Eye (tissue), 1 donor: ENCODE data around the gene C1GALT1.

Experiments used
- DNase-seq: peaks from one replicate; pipeline ENCODE4 v3.0.0-alpha.2; 2015

Gene C1GALT1

DNA sequence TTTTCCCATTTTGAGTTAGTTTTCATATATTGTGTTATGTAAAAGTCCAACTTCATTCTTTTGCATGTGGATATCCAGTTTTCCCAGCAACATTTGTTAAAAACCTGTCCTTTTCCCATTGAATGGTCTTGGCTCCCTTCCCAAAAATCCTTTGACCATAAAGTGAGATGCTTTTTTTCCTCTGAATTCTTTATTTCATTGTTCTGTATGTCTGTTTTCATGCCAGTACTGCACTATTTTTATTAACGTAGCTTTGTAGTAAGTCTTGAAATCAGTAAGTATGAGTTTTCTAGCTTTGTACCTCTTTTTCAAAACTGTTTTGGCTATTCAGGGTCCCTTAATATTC, 20.0 kb downstream of the C1GALT1 start:
- DNase-seq = no peak

DNA sequence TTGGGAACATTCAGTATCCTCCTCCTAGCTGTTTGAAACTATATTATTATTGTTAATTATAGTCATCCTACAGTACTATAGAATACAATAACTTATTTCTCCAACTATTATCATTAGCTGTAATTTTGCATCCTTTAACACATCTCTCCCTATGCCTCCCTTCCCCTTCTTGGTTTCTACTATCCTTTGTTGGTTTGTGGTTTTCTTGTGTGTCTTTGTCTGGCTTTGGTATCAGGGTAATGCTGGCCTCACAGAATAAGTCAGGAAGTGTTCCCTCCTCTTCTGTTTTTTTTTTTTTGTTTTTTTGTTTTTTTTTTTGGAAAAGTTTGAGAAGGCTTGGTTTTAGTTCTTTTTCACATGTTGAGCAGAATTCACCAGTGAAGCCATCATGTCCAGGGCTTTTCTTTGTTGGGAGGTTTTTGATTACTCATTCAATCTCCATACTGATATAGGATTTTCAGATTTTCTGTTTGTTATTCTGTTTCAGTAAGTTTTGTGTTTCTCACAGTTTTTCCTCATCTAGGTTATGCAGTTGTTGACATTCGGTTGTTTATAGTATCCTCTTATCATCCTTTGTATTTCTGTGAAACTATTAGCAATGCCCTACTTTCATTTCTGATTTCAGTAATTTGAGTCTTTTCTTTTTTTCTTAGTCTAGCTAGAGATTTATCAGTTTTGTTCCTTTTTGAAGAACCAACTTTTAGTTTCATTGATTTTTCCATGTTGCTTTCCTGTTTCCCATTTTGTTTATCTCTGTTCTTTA, 21.6 kb downstream of the C1GALT1 start:
- DNase-seq = no peak

DNA sequence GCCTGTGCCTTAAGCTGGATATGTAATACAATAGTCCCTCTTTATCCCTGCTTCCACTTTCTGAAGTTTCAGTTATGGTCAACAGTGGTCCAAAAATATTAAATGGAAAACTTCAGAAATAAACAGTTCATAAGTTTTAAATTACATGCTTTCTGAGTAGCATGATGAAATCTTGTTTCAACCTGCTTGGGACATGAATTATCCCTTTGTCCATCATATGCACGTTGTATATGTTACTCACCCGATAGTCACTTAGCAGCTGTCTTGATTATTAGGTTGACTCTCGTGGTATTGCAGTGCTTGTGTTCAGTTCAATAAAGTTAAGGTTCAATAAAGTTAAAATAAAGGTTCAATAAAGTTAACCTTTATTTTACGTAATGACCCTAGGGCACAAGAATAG, 25.5 kb downstream of the C1GALT1 start:
- DNase-seq = no peak

DNA sequence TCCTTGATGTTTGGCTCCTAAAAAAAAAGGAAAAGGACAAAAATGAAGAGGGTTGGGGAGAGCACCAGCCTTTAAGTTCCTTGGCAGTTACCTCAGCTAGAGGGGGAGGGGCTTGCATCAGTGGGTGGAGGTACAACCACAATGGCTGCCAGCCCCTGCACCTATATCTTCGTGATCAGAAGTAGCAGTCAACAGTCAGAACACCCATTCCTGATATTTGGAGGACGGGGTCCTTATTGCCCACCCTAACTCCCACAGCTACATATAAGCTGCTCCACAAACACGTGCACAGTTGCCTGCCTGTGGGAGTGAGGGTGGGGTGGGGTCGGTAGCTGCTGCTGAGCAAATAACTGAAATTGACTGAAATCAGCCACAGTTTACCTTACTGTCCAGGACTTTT, 26.2 kb downstream of the C1GALT1 start:
- no peak for DNase-seq

DNA sequence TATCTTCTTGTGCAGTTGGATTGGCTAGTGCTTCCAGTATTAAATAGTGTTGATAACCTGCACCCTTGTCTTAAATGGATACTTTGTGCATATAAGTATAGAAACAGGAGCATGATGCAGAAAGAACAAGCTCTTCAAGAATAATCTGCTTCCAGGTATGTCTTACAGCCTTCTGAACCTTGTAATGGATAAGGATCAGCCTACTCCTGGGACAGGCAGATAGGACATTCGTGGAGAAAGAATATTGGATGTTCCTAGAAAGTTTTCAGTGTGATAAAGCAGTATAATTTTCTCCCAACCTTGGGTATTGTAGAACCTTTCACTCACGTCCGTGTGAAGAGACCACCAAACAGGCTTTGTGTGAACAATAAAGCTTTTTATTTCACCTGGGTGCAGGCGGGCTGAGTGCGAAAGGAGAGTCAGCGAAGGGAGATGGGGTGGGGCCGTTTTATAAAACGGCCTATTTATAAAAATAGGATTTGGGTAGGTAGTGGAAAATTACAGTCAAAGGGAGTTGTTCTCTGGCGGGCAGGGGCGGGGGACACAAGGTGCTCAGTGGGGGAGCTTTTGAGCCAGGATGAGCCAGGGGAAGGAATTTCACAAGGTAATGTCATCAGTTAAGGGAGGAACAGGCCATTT, 27.2 kb downstream of the C1GALT1 start:
- no peak for DNase-seq

DNA sequence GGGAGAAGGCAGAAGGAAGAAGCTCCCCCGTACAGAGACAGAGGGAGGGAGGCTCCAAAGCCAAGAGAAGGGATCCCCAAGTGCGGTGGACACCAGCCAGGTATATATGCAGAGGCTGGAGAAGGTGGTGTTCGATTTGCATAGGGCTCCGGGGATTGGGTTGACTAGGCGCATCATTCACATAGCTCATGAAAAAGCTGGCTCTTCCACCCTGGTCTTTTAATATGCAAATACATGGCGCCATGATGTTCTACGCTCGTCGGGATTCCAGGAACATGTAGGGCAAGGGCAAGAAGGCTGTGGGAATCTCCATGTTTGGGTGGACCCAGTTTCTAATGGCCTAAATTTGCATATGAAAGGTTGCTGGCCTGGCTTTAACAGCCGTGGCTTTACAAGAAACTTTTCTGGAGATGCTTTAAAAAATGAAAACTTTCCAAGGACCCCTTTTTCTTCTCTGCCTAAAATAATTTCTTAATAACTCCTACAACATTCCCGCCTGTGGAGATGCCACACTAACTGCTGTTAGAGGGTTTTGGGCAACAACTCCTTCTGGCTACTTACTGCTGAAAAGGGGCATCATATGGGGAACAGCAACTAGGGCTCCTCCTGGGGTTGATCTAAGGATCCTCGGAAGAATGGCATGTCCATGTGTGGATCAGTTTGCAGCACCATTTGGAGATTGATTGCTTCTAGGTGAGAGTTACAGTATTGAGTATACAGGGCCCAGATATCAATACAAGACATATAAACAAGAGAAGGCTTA, 28.3 kb downstream of the C1GALT1 start:
- DNase-seq = no peak

DNA sequence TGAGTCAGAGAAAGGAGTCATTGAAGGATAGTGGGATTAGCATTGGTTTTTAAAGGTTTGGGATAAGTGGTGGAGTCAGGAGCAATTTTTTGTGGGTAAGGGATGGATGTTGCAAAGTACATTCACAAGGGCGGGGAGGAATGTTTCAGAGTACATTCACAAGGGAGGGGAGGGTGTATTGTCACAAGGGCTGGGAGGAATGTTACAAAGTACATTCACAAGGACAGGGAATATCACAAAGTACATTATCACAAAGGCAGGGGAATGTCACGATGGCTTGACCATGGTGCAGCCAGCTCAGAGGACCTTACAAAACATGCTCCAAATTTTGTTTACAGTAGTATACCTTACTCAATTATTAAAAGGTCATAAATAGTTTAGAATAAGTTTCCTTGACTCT, 30.3 kb downstream of the C1GALT1 start:
- DNase-seq = no peak

DNA sequence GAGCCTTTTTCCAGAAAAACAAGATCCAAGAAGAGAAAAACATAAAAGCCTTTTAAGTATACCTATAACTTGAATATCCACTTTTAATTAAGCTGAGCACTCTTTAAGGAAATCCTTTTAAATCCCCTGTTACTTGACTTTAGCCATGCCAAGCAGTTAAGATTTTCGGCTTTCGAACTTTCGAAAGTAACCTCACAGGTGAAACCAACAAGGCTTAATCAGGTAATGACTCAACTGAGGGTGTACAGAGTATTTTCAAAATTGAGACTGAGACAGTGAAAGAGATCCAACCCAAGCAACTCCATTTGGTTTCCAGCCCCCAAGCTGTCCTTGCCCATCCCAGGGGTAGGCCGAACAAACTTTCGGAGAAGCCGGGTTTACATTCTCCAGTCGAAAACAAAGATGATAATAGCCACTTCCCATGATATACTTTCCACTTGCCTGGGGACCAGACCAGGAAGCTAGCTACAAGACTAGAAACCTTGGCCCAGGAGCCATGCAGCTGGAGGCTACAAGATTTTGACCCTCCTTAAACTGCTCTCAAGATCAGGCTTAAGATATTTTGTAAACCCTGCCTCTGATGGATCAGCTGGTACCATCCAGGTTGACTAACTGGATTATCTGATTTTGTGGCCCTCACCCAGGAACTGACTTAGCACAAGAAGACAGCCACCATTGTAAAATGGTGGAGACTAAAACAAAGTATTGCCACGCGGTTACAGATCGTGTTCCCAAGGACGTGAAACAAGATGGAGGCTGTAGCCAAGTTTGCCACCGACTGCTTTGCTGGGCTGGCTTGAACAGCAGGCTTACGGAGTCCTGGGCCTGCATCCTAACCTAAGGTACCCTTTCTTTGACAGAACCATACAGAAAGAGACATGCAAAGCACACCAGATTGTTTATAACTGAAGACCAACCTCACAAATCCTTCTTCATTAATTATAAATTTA, 32.3 kb downstream of the C1GALT1 start:
- DNase-seq = no peak

DNA sequence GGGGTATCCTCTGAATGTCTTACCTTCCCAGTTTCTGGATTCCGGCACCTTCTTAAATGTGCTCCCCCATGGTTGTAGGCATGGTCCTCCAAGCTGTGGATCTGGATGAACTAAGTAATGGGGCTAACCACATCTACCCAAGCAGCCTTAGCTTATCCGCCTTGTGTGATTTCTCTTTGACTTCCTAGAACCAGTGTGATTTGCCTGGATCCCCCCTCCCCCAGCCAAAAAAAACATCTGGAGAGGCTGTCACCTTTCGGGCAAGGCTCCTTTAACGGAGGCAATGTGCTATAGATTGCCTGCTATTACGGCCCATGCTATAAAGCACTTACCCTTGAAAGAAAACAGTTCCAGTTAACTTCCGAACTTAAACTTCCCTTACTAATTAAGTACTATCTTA, 33.9 kb downstream of the C1GALT1 start:
- no peak for DNase-seq

DNA sequence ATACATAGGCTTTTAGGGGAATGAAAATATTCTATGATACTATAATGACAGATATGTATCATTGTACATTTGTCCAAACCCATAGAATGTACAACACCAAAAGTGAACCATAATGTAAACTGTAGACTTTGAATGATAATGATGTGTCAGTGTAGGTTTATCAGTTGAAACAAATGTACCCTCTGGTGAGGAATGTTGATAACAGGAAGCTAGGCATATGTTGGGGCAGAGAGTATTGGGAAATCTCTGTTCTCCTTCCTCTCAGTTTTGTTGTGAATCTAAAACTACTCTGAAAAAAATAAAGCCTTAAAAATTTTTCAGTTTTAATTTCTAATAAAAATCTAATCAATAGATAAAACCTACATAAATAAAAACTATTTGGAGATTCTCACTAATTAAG, 36.9 kb downstream of the C1GALT1 start:
- no peak for DNase-seq

DNA sequence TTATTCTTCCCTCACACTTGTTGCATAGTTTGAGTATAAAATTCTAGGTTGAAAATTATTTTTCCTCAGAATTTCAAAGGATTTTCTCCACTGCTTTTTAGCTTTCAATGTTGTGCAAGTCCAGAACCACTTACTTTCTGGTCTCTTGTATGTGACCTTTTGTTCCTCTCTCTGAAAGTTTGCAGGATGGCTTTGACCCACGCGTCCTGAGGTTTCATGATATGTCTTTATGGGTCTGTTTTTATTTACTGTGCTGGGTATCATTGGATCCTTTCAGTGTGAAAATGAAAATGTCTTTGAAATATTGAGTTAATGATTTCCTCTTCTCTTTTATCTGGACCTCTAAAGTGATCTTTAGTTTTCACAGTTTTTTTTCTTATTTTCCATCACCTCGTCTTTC, 38.5 kb downstream of the C1GALT1 start:
- no peak for DNase-seq

DNA sequence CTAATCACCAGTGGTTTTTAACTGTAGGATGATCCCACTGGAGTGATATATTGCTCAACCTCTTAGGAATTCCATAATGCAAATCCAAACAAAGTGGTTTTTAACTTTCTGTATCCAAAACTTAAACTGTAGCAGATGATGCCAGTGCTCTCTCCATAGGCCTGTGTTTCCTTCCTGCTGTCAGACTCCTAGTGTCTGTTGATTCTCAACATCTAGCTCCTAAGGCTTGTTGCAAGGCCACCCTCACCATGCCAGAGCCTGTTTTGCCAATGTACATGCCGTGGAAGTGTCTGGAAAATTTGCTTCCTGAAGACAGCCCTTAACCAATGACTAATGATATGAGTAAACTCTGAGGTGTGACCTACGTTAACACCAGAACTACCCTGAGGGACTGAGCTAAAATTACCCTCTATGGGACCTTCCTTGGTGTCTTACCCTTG, 39.3 kb downstream of the C1GALT1 start:
- DNase-seq = peak; percentile 16

DNA sequence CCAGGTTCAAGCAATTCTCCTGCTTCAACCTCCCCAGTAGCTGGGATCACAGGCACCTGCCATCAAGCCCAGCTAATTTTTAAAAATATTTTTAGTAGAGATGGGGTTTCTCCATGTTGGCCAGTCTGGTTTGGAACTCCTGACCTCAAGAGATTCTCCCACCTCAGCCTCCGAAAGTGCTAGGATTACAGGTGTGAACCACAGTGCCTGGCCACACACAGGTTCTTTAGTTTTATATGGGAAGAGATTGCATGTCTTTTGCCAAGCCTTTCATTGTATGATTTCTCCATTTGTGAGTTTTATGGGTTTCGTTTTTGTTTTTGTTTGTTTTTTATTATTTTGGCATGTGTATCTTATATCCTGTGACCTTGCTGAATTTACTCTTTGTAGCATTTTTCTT, 40.9 kb downstream of the C1GALT1 start:
- no peak for DNase-seq

DNA sequence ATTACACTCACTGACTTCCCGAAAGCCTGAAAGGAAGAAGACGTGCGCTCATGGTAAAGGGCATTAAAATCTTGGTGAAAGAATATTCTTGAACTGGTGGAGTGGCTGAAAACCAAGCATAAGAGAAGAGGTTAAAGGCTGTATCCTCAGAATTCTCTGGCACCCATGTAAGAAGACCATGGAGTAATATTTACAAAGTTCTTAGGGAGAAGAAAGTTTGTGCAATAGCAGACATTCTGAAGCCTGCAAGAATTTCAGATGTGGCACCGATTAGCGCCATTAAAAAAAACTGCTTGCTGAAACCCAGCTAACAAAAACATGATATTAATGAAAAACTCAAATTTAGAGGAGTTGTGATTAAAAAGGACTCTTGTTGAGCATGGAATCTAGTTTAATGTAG, 44.1 kb downstream of the C1GALT1 start:
- no peak for DNase-seq

DNA sequence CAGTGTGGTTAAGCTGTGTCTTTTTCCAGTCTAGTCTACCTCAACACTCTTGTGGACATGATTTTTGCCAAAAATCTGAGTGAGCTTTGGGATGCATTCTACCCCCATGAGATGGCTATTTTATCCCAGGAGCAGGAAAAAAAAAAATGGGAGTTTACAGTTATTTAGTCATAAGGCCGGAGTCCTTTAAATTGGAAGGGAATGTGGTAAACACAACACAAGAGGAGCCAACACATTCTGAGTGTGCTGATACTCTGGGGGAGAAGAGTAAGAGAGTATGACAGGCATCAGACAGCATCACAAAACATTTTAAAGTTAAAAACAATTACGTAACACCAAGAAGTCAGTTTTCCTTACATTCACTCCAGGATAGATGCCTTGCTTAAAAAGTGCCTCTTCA, 46.1 kb downstream of the C1GALT1 start:
- no peak for DNase-seq

DNA sequence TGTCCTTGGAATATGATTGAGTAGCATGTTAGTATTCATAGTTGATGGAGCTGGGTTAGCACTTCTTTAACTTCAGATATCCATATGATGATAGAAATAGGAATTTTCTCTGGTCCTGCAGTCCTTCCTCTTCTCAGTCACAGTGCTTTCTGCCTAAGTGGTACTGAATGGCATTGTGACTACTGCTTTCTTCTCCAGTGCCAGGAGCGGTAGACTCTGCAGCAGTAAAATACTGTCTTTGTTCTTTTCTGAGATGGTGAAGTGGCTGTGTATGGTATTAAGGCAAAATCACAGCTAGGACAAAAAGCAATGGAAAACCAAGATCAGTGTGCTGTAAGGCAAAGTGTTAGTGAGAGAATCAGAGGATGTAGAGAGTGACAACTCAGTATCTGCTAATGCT, 46.6 kb downstream of the C1GALT1 start:
- no peak for DNase-seq

DNA sequence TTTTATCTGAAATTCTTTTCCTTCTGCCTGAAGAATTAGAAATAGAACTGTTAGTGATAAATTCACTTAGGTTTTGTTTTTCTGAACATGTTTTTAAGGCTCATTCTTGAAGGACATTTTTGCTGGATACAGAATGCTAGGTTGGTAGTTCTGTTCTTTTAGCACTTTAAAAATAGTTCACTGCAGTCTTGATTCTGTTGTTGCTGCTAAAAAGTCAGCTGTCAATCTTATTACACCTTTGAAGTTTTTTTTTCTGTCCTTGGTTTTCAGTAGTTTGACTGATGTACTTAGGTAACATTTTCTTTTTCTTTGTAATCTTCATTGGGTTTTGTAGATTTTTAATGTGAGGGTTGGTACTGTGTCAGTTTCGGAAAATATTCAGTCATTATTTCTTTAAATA, 48.7 kb downstream of the C1GALT1 start:
- DNase-seq = peak; percentile 16

DNA sequence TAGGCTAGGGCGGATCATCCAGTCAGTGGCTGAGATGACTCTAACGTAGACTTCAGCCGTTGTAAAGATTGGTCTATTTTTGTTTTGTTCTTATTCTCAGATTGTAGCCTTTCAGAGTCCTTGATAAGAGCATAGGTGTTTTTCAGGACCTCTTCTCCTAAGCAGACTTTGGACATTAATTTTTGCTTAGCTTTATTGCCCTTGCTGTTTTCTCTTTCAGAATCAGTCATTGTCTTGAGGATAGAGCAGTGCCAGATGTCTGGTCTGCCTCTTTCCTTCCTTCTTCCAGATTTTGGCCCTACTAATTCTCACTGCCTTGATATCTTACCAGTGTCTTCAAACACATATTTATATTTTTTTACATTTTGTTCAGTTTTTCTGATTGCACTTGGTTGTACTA, 49.5 kb downstream of the C1GALT1 start:
- DNase-seq = no peak

DNA sequence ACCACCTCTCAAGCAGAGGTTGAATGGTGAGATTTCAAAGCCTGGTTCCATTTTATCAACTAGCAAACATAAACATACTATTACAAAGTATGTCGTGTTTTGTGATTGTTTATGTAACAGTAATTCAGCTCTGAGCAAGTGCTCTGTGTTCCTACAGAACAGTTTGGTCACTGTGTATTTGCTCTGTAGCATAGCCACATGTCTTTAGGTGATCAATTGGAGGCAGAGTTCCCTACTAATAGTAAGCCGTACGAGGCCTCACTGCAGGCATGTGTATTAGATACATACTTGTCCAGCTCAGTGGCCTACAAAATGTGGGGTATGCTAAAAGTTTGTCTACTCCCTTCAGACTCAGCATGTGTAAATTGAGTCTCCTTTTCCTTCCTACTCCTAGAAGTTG, 53.0 kb downstream of the C1GALT1 start:
- DNase-seq = no peak

DNA sequence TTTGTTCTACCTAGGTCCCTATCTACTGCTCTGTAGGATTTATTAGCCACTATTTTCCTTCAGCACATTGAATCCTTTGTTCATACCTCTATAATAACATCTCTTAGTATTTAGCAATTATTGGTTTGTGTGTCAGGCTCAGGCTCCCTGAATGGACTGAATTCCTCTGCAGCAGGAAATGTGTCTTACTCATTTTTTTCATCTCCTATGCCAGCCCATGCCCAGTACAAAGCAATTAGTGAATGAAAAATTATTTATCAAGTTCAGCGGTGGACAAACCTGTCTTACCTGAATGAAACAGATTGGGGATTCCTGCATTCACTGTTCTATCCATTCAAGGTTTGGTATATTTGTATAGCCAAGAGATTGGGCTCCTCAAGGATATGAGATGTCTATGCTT, 53.7 kb downstream of the C1GALT1 start:
- DNase-seq = no peak

DNA sequence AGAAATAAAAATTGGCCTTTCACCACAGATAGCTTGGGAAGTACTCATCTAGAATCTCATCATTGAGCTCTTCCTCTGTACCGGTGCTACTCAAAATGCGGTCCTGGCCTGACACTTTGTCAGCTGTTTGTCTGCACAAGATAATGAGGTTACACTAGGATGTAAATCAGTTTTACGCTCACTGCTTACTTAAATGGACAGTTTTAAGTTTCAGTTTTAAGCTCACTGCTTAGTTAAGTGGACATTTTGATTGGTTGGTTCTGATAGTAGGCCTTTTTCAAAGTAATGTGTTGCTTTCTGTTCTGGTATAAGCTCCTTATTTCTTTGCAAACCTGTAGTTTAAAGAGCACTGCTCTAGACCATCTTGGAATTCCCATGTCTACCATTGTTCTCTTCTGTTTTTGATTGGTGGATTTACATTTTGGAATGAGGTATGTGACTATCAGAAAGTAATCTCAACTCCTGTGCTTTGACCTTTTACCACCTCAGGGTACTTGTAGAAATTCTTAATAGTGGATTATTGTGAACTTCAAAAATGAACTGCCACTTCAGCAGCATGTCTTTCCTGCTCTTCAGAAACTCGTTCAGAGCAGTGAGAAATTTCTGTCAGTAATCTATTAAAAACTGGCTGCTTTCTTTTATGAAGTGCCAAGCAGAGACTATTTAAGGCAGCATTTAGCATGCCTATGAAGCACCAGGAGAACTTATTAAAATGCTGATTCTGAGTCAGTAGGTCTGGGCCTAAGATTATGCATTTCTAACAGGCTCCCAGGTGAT, 55.0 kb downstream of the C1GALT1 start:
- DNase-seq = peak; percentile 29

DNA sequence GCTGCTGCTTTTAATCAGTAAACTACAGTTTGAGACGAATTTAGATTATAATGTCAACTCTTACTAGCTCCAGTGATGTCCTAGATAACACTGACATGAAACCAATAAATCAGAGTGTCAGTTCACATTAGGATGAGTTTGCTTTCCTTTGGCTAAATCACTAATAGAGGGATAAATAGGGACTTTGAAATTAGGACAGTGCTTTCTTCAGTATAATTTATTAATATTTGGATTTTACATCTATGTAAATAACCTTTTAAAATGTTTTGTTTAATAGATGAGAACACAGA, 55.6 kb downstream of the C1GALT1 start:
- DNase-seq = peak; percentile 38
